Ovary (tissue), 9 donors: ENCODE results near the gene OR51S1. TPM values are rescaled to one million over a fixed set of nuclear protein-coding genes. Genes with fewer than 3 reads are reported as not detected.

Experiments used
- DNase-seq, 5 donors: peaks; one replicate each; pipeline ENCODE4 v3.0.0-alpha.2; 2019 to 2020
- H3K27ac ChIP-seq, 2 donors: fragments of 200-600 bp; one replicate each; pipeline versions ENCODE4 v1.5.1 to v1.8.0; 2019 to 2022
- H3K27me3 ChIP-seq: fragments of 200-600 bp; one replicate; pipeline ENCODE4 v1.8.0; 2022
- H3K36me3 ChIP-seq: fragments of 200-600 bp; sonication (generic); one replicate; pipeline ENCODE4 v1.5.1; 2019
- H3K4me1 ChIP-seq: one replicate; pipeline ENCODE4 v1.8.1; 2013; ENCODE audit warnings: mild to moderate bottlenecking, moderate library complexity; ENCODE audit not compliant: insufficient read depth
- H3K4me3 ChIP-seq: fragments of 200-600 bp; sonication (generic); one replicate; pipeline ENCODE4 v1.5.1; 2017
- H3K9me3 ChIP-seq, 2 donors: fragments of 200-600 bp in 1 of 2; sonication (generic) in 1 of 2; one replicate each; pipeline versions ENCODE4 v1.5.1 to v1.8.1; 2013 to 2019; ENCODE audit warnings: mild to moderate bottlenecking in 1 of 2, moderate library complexity in 1 of 2
- EP300 ChIP-seq: sonication (generic); formaldehyde crosslinking; IDR thresholded peaks from one replicate; pipeline ENCODE4 v1.6.1; 2017; ENCODE audit warnings: antibody characterized with exemption
- POLR2A ChIP-seq: fragments of 450-650 bp; IDR thresholded peaks from one replicate; pipeline ENCODE4 v1.6.1; 2017; ENCODE audit warnings: antibody characterized with exemption, mild to moderate bottlenecking, moderate library complexity
- WGBS, 3 donors: extraction: QIAGEN DNeasy Blood & Tissue Kit in 1 of 3; methylation state at CpG; one replicate each; pipeline versions ENCODE4 v1.1.5 to v1.1.7; 2013 to 2017; 5-methylcytosine and 5-hydroxymethylcytosine counted together
- intact Hi-C, 4 donors: fragments of 100-400 bp; cut with DNase I; formaldehyde crosslinking; loops; one replicate each; pipeline versions ENCODE4 v1.11.0 to v1.15.1; 2022 to 2023
- polyA plus RNA-seq, 2 donors: library from polyadenylated mRNA; stranded (reverse); fragments of 200-250 nt in 1 of 2; fragments of 350-450 nt in 1 of 2; fragmentation: Illumina TruSeq in 1 of 2; extraction: RNeasy Lipid Tissue Mini Kit (QIAGEN cat#74804) in 1 of 2; gene quantifications; one replicate each; pipeline ENCODE4 v1.2.3, GENCODE V29; 2013 to 2014
- total RNA-seq, 7 donors: library from RNA; depleted of rRNA in 2 of 7; stranded (reverse); fragments of >200 nt in 2 of 7; fragmentation: NEBNext Ultra II Directional in 3 of 7; extraction: Animal tissue kit (Norgen Biotek cat#: 25700) in 3 of 7; gene quantifications; one replicate each; pipeline versions ENCODE4 v1.1.0 to v1.2.4, GENCODE V29; 2016 to 2023
- TF ChIP-seq, protein P1 (sequence below), 3 donors: fragments of 450-650 bp in 2 of 3; fragments of 200-600 bp in 1 of 3; IDR thresholded peaks; one replicate each; pipeline versions ENCODE4 v1.5.1 to v1.8.0; 2016 to 2022; ENCODE audit warnings: antibody characterized with exemption in 3 of 3, mild to moderate bottlenecking in 1 of 3
- donor health status: DM: no; HTN: no; CAD: no; lungs with moderate emphysema.
- donor health status: DM: no; HTN: no; CAD: no.
- donor health status: Bipolar disorder and iron deficiency.
- donor health status: DM: yes; HTN: yes; CAD: no.
- donor health status: DM: no; HTN: no; CAD: no.
- donor health status: DM: yes; HTN: yes; CAD: no.

Gene OR51S1
- total and polyA plus RNA-seq, 9 donors, result not detected

GRCh38 chr11:4825132-4825531 lies 23.9 kb downstream of the OR51S1 start:
- Histone ChIP-seq H3K27ac (no peak overlapping the region), H3K36me3 (no peaks in the 10 kb centered on the region), H3K4me1 (no peaks in the 10 kb centered on the region), H3K27me3 (no peaks in the 10 kb centered on the region), H3K9me3 (no peaks in the 10 kb centered on the region), H3K4me3 (no peak overlapping the region)
- no peak for DNase-seq
- intact Hi-C loops, result loop anchor here in 1 of 4 donors (5.0 kb wide), 1 partner anchor 188 kb away; the partner anchor contains the start of gene OR51D1
- TF ChIP-seq POLR2A (no peak), EP300 (no peak)
- TF ChIP-seq, protein P1, sequence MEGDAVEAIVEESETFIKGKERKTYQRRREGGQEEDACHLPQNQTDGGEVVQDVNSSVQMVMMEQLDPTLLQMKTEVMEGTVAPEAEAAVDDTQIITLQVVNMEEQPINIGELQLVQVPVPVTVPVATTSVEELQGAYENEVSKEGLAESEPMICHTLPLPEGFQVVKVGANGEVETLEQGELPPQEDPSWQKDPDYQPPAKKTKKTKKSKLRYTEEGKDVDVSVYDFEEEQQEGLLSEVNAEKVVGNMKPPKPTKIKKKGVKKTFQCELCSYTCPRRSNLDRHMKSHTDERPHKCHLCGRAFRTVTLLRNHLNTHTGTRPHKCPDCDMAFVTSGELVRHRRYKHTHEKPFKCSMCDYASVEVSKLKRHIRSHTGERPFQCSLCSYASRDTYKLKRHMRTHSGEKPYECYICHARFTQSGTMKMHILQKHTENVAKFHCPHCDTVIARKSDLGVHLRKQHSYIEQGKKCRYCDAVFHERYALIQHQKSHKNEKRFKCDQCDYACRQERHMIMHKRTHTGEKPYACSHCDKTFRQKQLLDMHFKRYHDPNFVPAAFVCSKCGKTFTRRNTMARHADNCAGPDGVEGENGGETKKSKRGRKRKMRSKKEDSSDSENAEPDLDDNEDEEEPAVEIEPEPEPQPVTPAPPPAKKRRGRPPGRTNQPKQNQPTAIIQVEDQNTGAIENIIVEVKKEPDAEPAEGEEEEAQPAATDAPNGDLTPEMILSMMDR (IDR thresholded peaks at IDR 0.05), result no peak

GRCh38 chr11:4821021-4821420 lies 28.0 kb downstream of the OR51S1 start, which contains the start of gene OR51F2:
TSS of gene OR51F2 (plus strand) at chr11:4821321. CDS start at chr11:4821422, 101 bp downstream.
- H3K9me3 ChIP-seq, result no peaks in the 10 kb centered on the region
- no peak within 1 kb of the TSS for H3K4me3 ChIP-seq
- 48 to 73% (median 62%) methylated on average over 1 of the region's 1 CpG for WGBS, 3 donors
- no peaks in the 10 kb centered on the region for H3K4me1 ChIP-seq
- TF ChIP-seq POLR2A, result no peak
- TF ChIP-seq, protein P1 (IDR thresholded peaks at IDR 0.05), result no peak
- no peak for TF ChIP-seq EP300
- DNase-seq, result no peak
- intact Hi-C loops, result no loop called here
- no peaks in the 10 kb centered on the region for H3K27me3 ChIP-seq
- H3K36me3 ChIP-seq, result no peaks in the 10 kb centered on the region
- no peak within 1 kb of the TSS for H3K27ac ChIP-seq

- intact Hi-C loops, result no loop called here
- TF ChIP-seq, protein P1 (IDR thresholded peaks at IDR 0.05), result no peak
- TF ChIP-seq POLR2A, result no peak
- no peak for TF ChIP-seq EP300
These were observed 39.8 kb downstream of the OR51S1 start for GRCh38 chr11:4809246-4809645.

DNA sequence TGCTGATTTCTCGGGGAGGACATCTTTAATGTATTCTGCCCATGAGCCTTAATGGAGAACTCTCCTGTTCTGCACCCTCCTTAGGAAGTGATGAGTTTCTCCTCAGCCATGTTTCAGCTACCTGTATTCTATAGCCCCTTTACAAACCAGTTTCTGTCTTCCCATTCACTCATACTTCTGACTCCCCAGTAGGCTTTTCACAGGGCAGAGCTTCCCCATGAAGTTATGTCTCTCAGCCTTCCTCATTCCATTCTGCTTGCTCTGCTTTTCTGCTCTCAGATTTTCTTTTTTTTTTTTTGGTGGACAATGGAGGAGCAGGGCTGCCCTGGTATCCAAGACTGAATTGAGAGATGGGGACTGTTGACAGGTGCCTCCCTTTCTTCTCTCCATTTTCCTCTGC lies 40.5 kb downstream of the OR51S1 start:
- no peak overlapping the region for H3K27ac ChIP-seq
- no peaks in the 10 kb centered on the region for H3K36me3 ChIP-seq
- H3K4me1 ChIP-seq, result no peaks in the 10 kb centered on the region
- TF ChIP-seq POLR2A, result no peak
- TF ChIP-seq, protein P1 (IDR thresholded peaks at IDR 0.05), result no peak
- DNase-seq, result no peak
- no peak overlapping the region for H3K4me3 ChIP-seq
- 83 to 92% (median 88%) methylated on average over 1 of the region's 1 CpG for WGBS, 3 donors
- no peaks in the 10 kb centered on the region for H3K9me3 ChIP-seq
- H3K27me3 ChIP-seq, result no peaks in the 10 kb centered on the region
- intact Hi-C loops, result no loop called here

More at GRCh38 chr11:4809246-4809645, 39.8 kb downstream of the OR51S1 start:
- DNase-seq, result no peak
- H3K9me3 ChIP-seq, result no peaks in the 10 kb centered on the region
- no peaks in the 10 kb centered on the region for H3K27me3 ChIP-seq
- no peak overlapping the region for H3K27ac ChIP-seq
- H3K4me1 ChIP-seq, result no peaks in the 10 kb centered on the region
- 47 to 72% (median 59%) methylated on average over 2 of the region's 2 CpGs for WGBS, 3 donors
- H3K4me3 ChIP-seq, result no peak overlapping the region
- H3K36me3 ChIP-seq, result no peaks in the 10 kb centered on the region
